Vagina (tissue), 2 donors: ENCODE data around the gene ABCA8. TPM values are rescaled to one million over a fixed set of nuclear protein-coding genes. Genes with fewer than 3 reads are reported as not detected.
A peak's percentile ranks its signal among the peaks of the same experiment; 100 is the strongest.

Experiments used
- DNase-seq, 2 donors: peaks; one replicate each; pipeline ENCODE4 v3.0.0-alpha.2; 2017; ENCODE audit errors: extremely low spot score in 2 of 2
- H3K27ac ChIP-seq: fragments of 200-600 bp; sonication (generic); one replicate; pipeline ENCODE4 v1.5.1; 2019
- H3K27me3 ChIP-seq: fragments of 200-600 bp; sonication (generic); one replicate; pipeline ENCODE4 v1.5.1; 2019
- H3K36me3 ChIP-seq, 2 donors: fragments of 200-600 bp; sonication (generic); one replicate each; pipeline ENCODE4 v1.5.1; 2017 to 2019
- H3K4me1 ChIP-seq: fragments of 200-600 bp; sonication (generic); one replicate; pipeline ENCODE4 v1.5.1; 2019
- H3K4me3 ChIP-seq, 2 donors: fragments of 200-600 bp; sonication (generic); 1 replicate in 1 of 2; 2 replicates in 1 of 2; pipeline ENCODE4 v1.5.1; 2016 to 2019
- H3K9me3 ChIP-seq: fragments of 200-600 bp; sonication (generic); one replicate; pipeline ENCODE4 v1.5.1; 2019
- CTCF ChIP-seq, 3 experiments: fragments of 450-650 bp in 2 of 3; fragments of 200-600 bp in 1 of 3; sonication (generic) in 1 of 3; IDR thresholded peaks; one replicate each; pipeline ENCODE4 v1.5.1; 2017 to 2019; ENCODE audit warnings: antibody characterized with exemption in 3 of 3, mild to moderate bottlenecking in 2 of 3, moderate library complexity in 2 of 3
- POLR2A ChIP-seq, 2 donors: fragments of 450-650 bp; IDR thresholded peaks; one replicate each; pipeline ENCODE4 v1.6.1; 2017; ENCODE audit warnings: antibody characterized with exemption in 2 of 2, mild to moderate bottlenecking in 2 of 2, moderate library complexity in 2 of 2
- POLR2AphosphoS5 ChIP-seq, 2 donors: sonication (generic); formaldehyde crosslinking; IDR thresholded peaks; one replicate each; pipeline ENCODE4 v1.9.0; 2017; ENCODE audit warnings: antibody characterized with exemption in 2 of 2, mild to moderate bottlenecking in 2 of 2, low read depth in 1 of 2; ENCODE audit not compliant: insufficient read depth in 1 of 2
- intact Hi-C: fragments of 100-400 bp; cut with DNase I; formaldehyde crosslinking; loops from one replicate; pipeline ENCODE4 v1.15.1; 2023
- total RNA-seq: library from RNA; depleted of rRNA; stranded (reverse); fragments of >200 nt; gene quantifications from one replicate; pipeline ENCODE4 v1.2.3, GENCODE V29; 2016

The ABCA8 gene
- total RNA-seq, 1 donor from 2014 or later: 75.9 TPM

- H3K9me3 ChIP-seq: no peaks in the 10 kb centered on the region
- no peak overlapping the region for H3K27ac ChIP-seq
- H3K36me3 ChIP-seq: no peaks in the 10 kb centered on the region
- no peak overlapping the region for H3K4me3 ChIP-seq
- intact Hi-C loops: no loop called here
- H3K27me3 ChIP-seq: no peaks in the 10 kb centered on the region
- no peak for TF ChIP-seq POLR2A (IDR thresholded peaks at IDR 0.05)
- TF ChIP-seq CTCF (IDR thresholded peaks at IDR 0.05): no peak
- TF ChIP-seq POLR2AphosphoS5 (IDR thresholded peaks at IDR 0.05; ENCODE audit: insufficient read depth in 1 of 2, low read depth in 1 of 2): no peak
- DNase-seq: no peak
- H3K4me1 ChIP-seq: no peaks in the 10 kb centered on the region
Measured at GRCh38 chr17:68860941-68861340, 94.3 kb downstream of the ABCA8 start.

DNA sequence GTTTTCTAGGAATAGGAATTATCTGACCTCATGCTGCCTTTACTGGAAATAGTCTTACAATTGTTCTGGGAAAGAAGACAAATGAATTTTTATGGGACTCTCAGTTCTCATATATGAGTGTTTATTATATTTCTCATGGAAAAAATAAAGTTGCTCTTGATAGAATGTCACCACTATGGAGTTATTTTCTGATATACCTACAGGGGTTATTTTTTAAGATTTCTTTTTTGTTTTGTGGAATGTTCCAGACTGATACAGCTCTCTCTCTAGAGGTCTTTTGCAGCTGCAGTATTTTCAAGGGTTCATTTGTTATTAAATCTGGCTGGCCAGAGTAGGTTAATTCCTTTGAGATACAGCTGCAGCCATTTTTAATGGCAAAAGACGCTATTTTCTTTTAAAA is 100.7 kb downstream of the ABCA8 start:
- H3K27ac ChIP-seq: no peak overlapping the region
- H3K4me3 ChIP-seq: no peak overlapping the region
- intact Hi-C loops: no loop called here
- H3K36me3 ChIP-seq: no peaks in the 10 kb centered on the region
- H3K9me3 ChIP-seq: no peaks in the 10 kb centered on the region
- peaks cover 29% of the 10 kb centered on the region for H3K4me1 ChIP-seq
- no peak for TF ChIP-seq POLR2AphosphoS5 (IDR thresholded peaks at IDR 0.05; ENCODE audit: insufficient read depth in 1 of 2, low read depth in 1 of 2)
- no peak for TF ChIP-seq CTCF (IDR thresholded peaks at IDR 0.05)
- no peak for TF ChIP-seq POLR2A (IDR thresholded peaks at IDR 0.05)
- no peak for DNase-seq
- no peaks in the 10 kb centered on the region for H3K27me3 ChIP-seq

- no peaks in the 10 kb centered on the region for H3K36me3 ChIP-seq
- no peak for TF ChIP-seq POLR2AphosphoS5 (IDR thresholded peaks at IDR 0.05; ENCODE audit: insufficient read depth in 1 of 2, low read depth in 1 of 2)
- TF ChIP-seq CTCF (IDR thresholded peaks at IDR 0.05): no peak
- no peak for TF ChIP-seq POLR2A (IDR thresholded peaks at IDR 0.05)
- H3K4me3 ChIP-seq: no peak overlapping the region
- H3K27me3 ChIP-seq: no peaks in the 10 kb centered on the region
- intact Hi-C loops: no loop called here
- no peak for DNase-seq
- H3K9me3 ChIP-seq: no peaks in the 10 kb centered on the region
- peaks cover 31% of the 10 kb centered on the region for H3K4me1 ChIP-seq
- no peak overlapping the region for H3K27ac ChIP-seq
Measured at GRCh38 chr17:68853439-68853838, 101.8 kb downstream of the ABCA8 start.

DNA sequence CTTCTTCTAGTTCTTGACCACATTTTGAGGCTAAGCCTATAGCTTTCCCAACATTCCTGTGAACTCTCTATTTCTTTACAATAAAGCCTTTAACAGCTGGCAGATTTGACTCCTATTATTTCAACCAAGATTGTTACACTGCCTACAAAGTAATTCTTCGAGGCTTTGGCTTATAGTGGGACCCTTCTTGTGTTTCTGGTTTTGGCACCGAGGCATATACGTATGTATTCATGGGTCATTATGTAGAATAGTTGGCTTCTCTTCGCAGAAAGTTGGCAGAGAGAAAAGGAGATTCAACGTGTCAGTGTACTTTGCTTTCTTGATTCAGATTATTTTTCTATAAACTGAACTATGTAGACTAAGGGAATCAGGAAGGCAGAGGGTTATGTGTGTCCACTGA is 102.2 kb downstream of the ABCA8 start:
- intact Hi-C loops: no loop called here
- no peaks in the 10 kb centered on the region for H3K9me3 ChIP-seq
- H3K4me3 ChIP-seq: no peak overlapping the region
- peaks cover 31% of the 10 kb centered on the region for H3K4me1 ChIP-seq
- no peaks in the 10 kb centered on the region for H3K27me3 ChIP-seq
- no peak for DNase-seq
- TF ChIP-seq POLR2AphosphoS5 (IDR thresholded peaks at IDR 0.05; ENCODE audit: insufficient read depth in 1 of 2, low read depth in 1 of 2) (no peak), CTCF (IDR thresholded peaks at IDR 0.05) (no peak), POLR2A (IDR thresholded peaks at IDR 0.05) (no peak)
- H3K36me3 ChIP-seq: no peaks in the 10 kb centered on the region
- no peak overlapping the region for H3K27ac ChIP-seq

- Histone ChIP-seq H3K4me1 (peaks cover 31% of the 10 kb centered on the region), H3K36me3 (no peaks in the 10 kb centered on the region), H3K27ac (peak overlapping the region; percentile 24), H3K4me3 (no peak overlapping the region), H3K9me3 (no peaks in the 10 kb centered on the region), H3K27me3 (no peaks in the 10 kb centered on the region)
- DNase-seq: no peak
- TF ChIP-seq CTCF (IDR thresholded peaks at IDR 0.05) (no peak), POLR2A (IDR thresholded peaks at IDR 0.05) (no peak), POLR2AphosphoS5 (IDR thresholded peaks at IDR 0.05; ENCODE audit: insufficient read depth in 1 of 2, low read depth in 1 of 2) (no peak)
- intact Hi-C loops: no loop called here
Measured at GRCh38 chr17:68851890-68852289, 103.3 kb downstream of the ABCA8 start.
